Natural killer cell (primary cell): ENCODE results near the gene CCDC51. TPM values are rescaled to one million over a fixed set of nuclear protein-coding genes. Genes with fewer than 3 reads are reported as not detected.
"Not testable (repeated sequence)": the region's sequence is repeated elsewhere in the genome, so short reads cannot be mapped to it uniquely, and the experiment has no call there.

Source experiments
- ATAC-seq, 3 donors: fragments of 150-1000 bp in 2 of 3; fragments of 200-7000 bp in 1 of 3; cut with Tn5 transposase; 1 replicate in 1 of 3; 2 replicates in 2 of 3; pipeline ENCODE4 v1.10.0; 2021; ENCODE audit warnings: mild to moderate bottlenecking in 2 of 3, moderate library complexity in 2 of 3
- DNase-seq, 2 donors: peaks; one replicate each; pipeline versions ENCODE4 v3.0.0 to v3.0.0-alpha.2; 2013 to 2021; ENCODE audit warnings: mixed read lengths in 1 of 2
- H3K27ac ChIP-seq: one replicate; pipeline ENCODE4 v1.5.1; 2013; ENCODE audit warnings: mild to moderate bottlenecking, low read length
- H3K27me3 ChIP-seq: one replicate; pipeline ENCODE4 v1.6.1; 2013; ENCODE audit warnings: low read length; ENCODE audit not compliant: control insufficient read depth, insufficient read depth
- H3K36me3 ChIP-seq: one replicate; pipeline ENCODE4 v1.6.1; 2013; ENCODE audit warnings: low read length; ENCODE audit not compliant: control insufficient read depth, insufficient read depth
- H3K4me1 ChIP-seq: one replicate; pipeline ENCODE4 v1.6.1; 2013; ENCODE audit warnings: low read length; ENCODE audit not compliant: control insufficient read depth, insufficient read depth
- H3K4me3 ChIP-seq: one replicate; pipeline ENCODE4 v1.5.1; 2013; ENCODE audit warnings: low read length
- H3K9me3 ChIP-seq: one replicate; pipeline ENCODE4 v1.6.1; 2013; ENCODE audit warnings: low read length; ENCODE audit not compliant: control insufficient read depth, insufficient read depth
- H3K27ac Mint-ChIP-seq, 2 donors: one replicate each; pipeline ENCODE4 v1.8.0; 2022; ENCODE audit warnings: mild to moderate bottlenecking in 2 of 2, mixed read lengths in 2 of 2, moderate library complexity in 1 of 2
- H3K27me3 Mint-ChIP-seq, 2 donors: one replicate each; pipeline ENCODE4 v1.8.0; 2022; ENCODE audit warnings: low read depth in 2 of 2, mixed read lengths in 2 of 2
- H3K36me3 Mint-ChIP-seq: one replicate; pipeline ENCODE4 v1.8.0; 2022; ENCODE audit warnings: mixed read lengths
- H3K4me1 Mint-ChIP-seq, 2 donors: one replicate each; pipeline ENCODE4 v1.8.0; 2022; ENCODE audit warnings: mixed read lengths in 2 of 2
- H3K4me3 Mint-ChIP-seq: one replicate; pipeline ENCODE4 v1.8.0; 2022; ENCODE audit warnings: mild to moderate bottlenecking, moderate library complexity, mixed read lengths
- H3K9me3 Mint-ChIP-seq, 2 donors: one replicate each; pipeline ENCODE4 v1.8.0; 2022; ENCODE audit warnings: mixed read lengths in 2 of 2
- WGBS: methylation state at CpG from one replicate; pipeline ENCODE4 v1.1.7; 2013; ENCODE audit warnings: missing lambda C conversion rate; ENCODE audit not compliant: insufficient coverage; 5-methylcytosine and 5-hydroxymethylcytosine counted together
- intact Hi-C: fragments of 100-400 bp; cut with micrococcal nuclease; formaldehyde crosslinking; loops from one replicate; pipeline ENCODE4 v1.14.2; 2022
- total RNA-seq, 4 donors: library from RNA; stranded (reverse); fragments of 120-200 nt in 1 of 4; gene quantifications; one replicate each; pipeline versions ENCODE4 v1.2.3 to v1.2.4, GENCODE V29; 2013 to 2022
- TF ChIP-seq, protein P1 (sequence below): fragments of 200-600 bp; IDR thresholded peaks from one replicate; pipeline ENCODE4 v1.8.0; 2022; ENCODE audit warnings: antibody characterized with exemption

CCDC51 gene
- total RNA-seq, 3 donors from 2014 or later (not counting 1 experiment from before 2014, with no cell fraction given) = 4.4 to 8.8 (median 6.8) TPM

DNA sequence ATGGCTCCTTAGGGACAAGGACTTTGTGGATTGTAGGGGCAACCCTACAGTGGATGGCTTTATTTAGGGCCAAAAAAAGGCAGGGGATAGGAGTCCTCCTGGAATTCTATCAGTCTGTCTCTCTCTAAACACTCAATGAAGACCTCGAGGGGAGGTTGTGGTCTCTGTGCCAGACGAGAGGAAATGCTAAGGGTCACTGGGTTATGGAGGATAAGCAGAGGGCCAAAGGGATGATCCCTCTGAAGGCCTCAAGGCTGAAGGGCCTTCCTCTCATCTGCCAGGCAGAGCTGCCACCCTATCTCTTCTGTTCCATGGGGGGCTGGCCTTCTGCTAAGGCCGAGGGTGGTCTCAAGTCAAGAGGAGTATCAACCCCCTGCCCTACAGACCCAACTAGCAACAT lies 37.0 kb downstream of the CCDC51 start:
- TF ChIP-seq, protein P1, sequence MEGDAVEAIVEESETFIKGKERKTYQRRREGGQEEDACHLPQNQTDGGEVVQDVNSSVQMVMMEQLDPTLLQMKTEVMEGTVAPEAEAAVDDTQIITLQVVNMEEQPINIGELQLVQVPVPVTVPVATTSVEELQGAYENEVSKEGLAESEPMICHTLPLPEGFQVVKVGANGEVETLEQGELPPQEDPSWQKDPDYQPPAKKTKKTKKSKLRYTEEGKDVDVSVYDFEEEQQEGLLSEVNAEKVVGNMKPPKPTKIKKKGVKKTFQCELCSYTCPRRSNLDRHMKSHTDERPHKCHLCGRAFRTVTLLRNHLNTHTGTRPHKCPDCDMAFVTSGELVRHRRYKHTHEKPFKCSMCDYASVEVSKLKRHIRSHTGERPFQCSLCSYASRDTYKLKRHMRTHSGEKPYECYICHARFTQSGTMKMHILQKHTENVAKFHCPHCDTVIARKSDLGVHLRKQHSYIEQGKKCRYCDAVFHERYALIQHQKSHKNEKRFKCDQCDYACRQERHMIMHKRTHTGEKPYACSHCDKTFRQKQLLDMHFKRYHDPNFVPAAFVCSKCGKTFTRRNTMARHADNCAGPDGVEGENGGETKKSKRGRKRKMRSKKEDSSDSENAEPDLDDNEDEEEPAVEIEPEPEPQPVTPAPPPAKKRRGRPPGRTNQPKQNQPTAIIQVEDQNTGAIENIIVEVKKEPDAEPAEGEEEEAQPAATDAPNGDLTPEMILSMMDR = no peak
- intact Hi-C loops = no loop called here
- no peak overlapping the region for H3K27ac ChIP-seq
- DNase-seq (peak in 1 of 2 donors; percentile 4), ATAC-seq (no peak)
- 71% methylated on average over 3 of the region's 3 CpGs for WGBS
- Mint-ChIP-seq H3K4me3 (no peak overlapping the region), H3K9me3 (no peaks in the 10 kb centered on the region), H3K36me3 (no peaks in the 10 kb centered on the region), H3K27me3 (peaks cover 0 to 6% of the 10 kb centered on the region in 2 donors), H3K4me1 (no peaks in the 10 kb centered on the region), H3K27ac (no peak overlapping the region)
- H3K36me3 ChIP-seq = no peaks in the 10 kb centered on the region
- H3K4me1 ChIP-seq = no peaks in the 10 kb centered on the region
- H3K4me3 ChIP-seq = no peak overlapping the region
- no peaks in the 10 kb centered on the region for H3K9me3 ChIP-seq
- no peaks in the 10 kb centered on the region for H3K27me3 ChIP-seq

DNA sequence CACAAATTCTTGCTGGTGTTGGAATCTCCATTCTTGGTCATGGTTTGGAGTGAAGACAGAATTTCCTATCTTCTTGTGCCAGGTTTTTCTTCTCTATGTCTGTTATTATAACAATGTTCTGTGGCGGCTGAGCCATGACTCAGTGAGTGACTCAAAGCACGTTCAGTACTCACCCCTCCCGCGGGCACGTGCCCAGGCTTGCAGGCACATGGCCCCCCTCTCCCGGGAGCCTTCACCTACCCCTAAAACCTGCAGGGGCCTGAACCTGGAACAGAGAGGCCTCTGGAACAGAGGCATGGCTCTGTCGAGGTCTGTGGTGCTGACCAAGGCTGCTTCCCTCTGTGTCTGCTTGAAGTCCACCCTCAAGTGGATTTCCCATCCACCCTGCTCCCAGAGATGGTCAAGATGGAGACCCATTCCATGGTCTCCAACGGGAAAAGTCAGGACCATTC lies 37.6 kb downstream of the CCDC51 start:
- no peak overlapping the region for H3K4me3 ChIP-seq
- H3K27ac ChIP-seq = no peak overlapping the region
- ATAC-seq (no peak), DNase-seq (peak in 1 of 2 donors; percentile 7)
- Mint-ChIP-seq H3K9me3 (no peaks in the 10 kb centered on the region), H3K36me3 (no peaks in the 10 kb centered on the region), H3K4me1 (no peaks in the 10 kb centered on the region), H3K27me3 (peaks cover 3 to 6% of the 10 kb centered on the region in 2 donors), H3K27ac (no peak overlapping the region), H3K4me3 (no peak overlapping the region)
- TF ChIP-seq, protein P1 = no peak
- 73% methylated on average over 8 of the region's 8 CpGs for WGBS
- intact Hi-C loops = no loop called here
- no peaks in the 10 kb centered on the region for H3K4me1 ChIP-seq
- no peaks in the 10 kb centered on the region for H3K9me3 ChIP-seq
- no peaks in the 10 kb centered on the region for H3K27me3 ChIP-seq
- H3K36me3 ChIP-seq = no peaks in the 10 kb centered on the region

DNA sequence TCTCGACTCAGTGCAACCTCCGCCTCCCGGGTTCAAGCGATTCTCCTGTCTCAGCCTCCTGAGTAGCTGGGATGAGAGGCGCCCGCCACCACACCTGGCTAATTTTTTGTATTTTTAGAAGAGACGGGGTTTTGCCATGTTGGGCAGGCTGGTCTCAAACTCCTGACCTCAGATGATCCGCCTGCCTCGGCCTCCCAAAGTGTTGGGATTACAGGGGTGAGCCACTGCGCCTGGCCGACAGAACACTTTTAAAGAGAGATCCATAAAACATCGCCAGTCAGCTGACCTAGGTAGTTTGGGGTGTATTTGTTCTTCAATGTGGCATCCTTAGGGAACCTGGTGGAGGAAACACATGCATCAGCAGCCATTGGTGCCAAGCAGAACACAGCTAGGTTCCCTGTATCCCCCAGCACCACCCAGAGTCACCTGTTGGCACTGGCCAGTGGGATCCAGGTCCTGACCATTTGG lies 38.5 kb downstream of the CCDC51 start:
- not testable (repeated sequence) for H3K4me3 Mint-ChIP-seq, H3K27ac Mint-ChIP-seq, H3K27ac ChIP-seq, H3K4me1 ChIP-seq, H3K27me3 ChIP-seq, H3K4me1 Mint-ChIP-seq, H3K36me3 Mint-ChIP-seq, H3K27me3 Mint-ChIP-seq, H3K36me3 ChIP-seq, H3K9me3 Mint-ChIP-seq, H3K9me3 ChIP-seq, H3K4me3 ChIP-seq, ATAC-seq
- intact Hi-C loops = loop anchor here (1.0 to 2.0 kb wide), 5 partner anchors 35 to 209 kb away; no protein-coding TSS in a partner anchor
- WGBS = 92% methylated on average over 12 of the region's 12 CpGs
- peak in 1 of 2 donors; percentile 10 for DNase-seq

DNA sequence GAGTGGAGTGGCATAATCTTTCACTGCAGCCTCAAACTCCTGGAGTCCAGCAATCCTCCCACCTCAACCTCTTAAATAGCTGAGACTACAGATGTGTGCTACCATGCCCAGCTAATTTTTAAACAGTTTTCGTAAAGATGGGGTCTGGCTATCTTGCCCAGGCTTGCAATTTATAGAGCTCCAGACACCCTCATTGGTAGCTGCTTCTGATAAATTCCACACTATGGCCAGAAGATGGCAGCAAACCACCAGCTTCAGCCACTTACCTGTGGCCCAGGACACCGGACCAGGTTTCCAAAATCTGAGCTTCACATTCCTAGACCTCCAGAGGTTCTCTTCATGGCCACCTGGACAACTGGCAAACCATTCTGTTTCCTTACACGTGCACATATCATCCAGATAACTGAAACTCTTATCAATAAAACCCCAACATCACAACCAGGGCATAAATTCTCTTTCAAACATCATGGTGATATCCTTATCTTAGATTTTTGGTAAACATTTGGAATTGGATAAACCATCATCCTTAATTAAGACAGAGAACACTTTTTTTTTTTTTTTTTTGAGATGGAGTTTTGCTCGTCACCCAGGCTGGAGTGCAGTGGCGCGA lies 39.0 kb downstream of the CCDC51 start:
- no peak overlapping the region for H3K27ac ChIP-seq
- no peaks in the 10 kb centered on the region for H3K4me1 ChIP-seq
- Mint-ChIP-seq H3K4me1 (no peaks in the 10 kb centered on the region), H3K27me3 (peaks cover 5 to 6% of the 10 kb centered on the region in 2 donors), H3K9me3 (no peaks in the 10 kb centered on the region), H3K4me3 (no peak overlapping the region), H3K27ac (no peak overlapping the region), H3K36me3 (no peaks in the 10 kb centered on the region)
- no peaks in the 10 kb centered on the region for H3K9me3 ChIP-seq
- ATAC-seq = peak; percentile 74 to 94 (median 93)
- no peaks in the 10 kb centered on the region for H3K27me3 ChIP-seq
- intact Hi-C loops = loop anchor here (1.0 to 2.0 kb wide), 5 partner anchors 35 to 210 kb away; no protein-coding TSS in a partner anchor
- no peak overlapping the region for H3K4me3 ChIP-seq
- DNase-seq = peak; percentile 53 to 91
- no peaks in the 10 kb centered on the region for H3K36me3 ChIP-seq
- TF ChIP-seq, protein P1 = peak; percentile 89
- WGBS = 63% methylated on average over 6 of the region's 6 CpGs
